ENCODE measurements around the gene CBLL1. TPM values are rescaled to one million over a fixed set of nuclear protein-coding genes. Genes with fewer than 3 reads are reported as not detected.

The CBLL1 gene
- total RNA-seq, 2 experiments from 2014 or later: 38.7 to 40.4 TPM

- intact Hi-C loops (cut with micrococcal nuclease): no loop called here
- Mint-ChIP-seq H3K9me3 (no peaks in the 10 kb centered on the region), H3K4me3 (no peak overlapping the region), H3K27me3 (no peaks in the 10 kb centered on the region), H3K4me1 (ENCODE audit: low read depth) (peaks cover 15% of the 10 kb centered on the region), H3K36me3 (peaks cover 55% of the 10 kb centered on the region), H3K27ac (no peak overlapping the region)
- ChIA-PET POLR2A (no interaction called here), CTCF (interaction anchor here (0.6 to 1.9 kb wide), 4 partner anchors 9 to 162 kb away, joined by 3 to 8 read pairs (median 4); no protein-coding TSS in a partner anchor)
- no peak for DNase-seq
Observed at GRCh38 chr7:107754642-107755041, 10.7 kb downstream of the CBLL1 start.

- ChIA-PET CTCF (no interaction called here), POLR2A (no interaction called here)
- Mint-ChIP-seq H3K4me3 (no peak overlapping the region), H3K4me1 (ENCODE audit: low read depth) (peaks cover 1% of the 10 kb centered on the region), H3K9me3 (no peaks in the 10 kb centered on the region), H3K27me3 (no peaks in the 10 kb centered on the region), H3K36me3 (peaks cover 38% of the 10 kb centered on the region), H3K27ac (no peak overlapping the region)
- DNase-seq: no peak
- intact Hi-C loops (cut with micrococcal nuclease): no loop called here
Observed at GRCh38 chr7:107758667-107759066, 14.7 kb downstream of the CBLL1 start.

- no peaks in the 10 kb centered on the region for H3K27me3 Mint-ChIP-seq
- H3K27ac Mint-ChIP-seq: no peak overlapping the region
- CTCF ChIA-PET: interaction anchor here (0.7 kb wide), 1 partner anchor 362 kb away, joined by 3 read pairs; no protein-coding TSS in a partner anchor
- no peaks in the 10 kb centered on the region for H3K36me3 Mint-ChIP-seq
- POLR2A ChIA-PET: no interaction called here
- H3K9me3 Mint-ChIP-seq: no peaks in the 10 kb centered on the region
- H3K4me1 Mint-ChIP-seq (ENCODE audit: low read depth): peaks cover 20% of the 10 kb centered on the region
- DNase-seq: no peak
- H3K4me3 Mint-ChIP-seq: no peak overlapping the region
- intact Hi-C loops (cut with micrococcal nuclease): no loop called here
Observed at GRCh38 chr7:107767391-107767790, 23.4 kb downstream of the CBLL1 start.

GRCh38 chr7:107768263-107768662 is 24.3 kb downstream of the CBLL1 start:
- POLR2A ChIA-PET: no interaction called here
- DNase-seq: no peak
- intact Hi-C loops (cut with micrococcal nuclease): no loop called here
- H3K4me1 Mint-ChIP-seq (ENCODE audit: low read depth): peaks cover 22% of the 10 kb centered on the region
- H3K9me3 Mint-ChIP-seq: no peaks in the 10 kb centered on the region
- no peak overlapping the region for H3K4me3 Mint-ChIP-seq
- no peaks in the 10 kb centered on the region for H3K27me3 Mint-ChIP-seq
- CTCF ChIA-PET: no interaction called here
- no peak overlapping the region for H3K27ac Mint-ChIP-seq
- no peaks in the 10 kb centered on the region for H3K36me3 Mint-ChIP-seq

- Mint-ChIP-seq H3K36me3 (no peaks in the 10 kb centered on the region), H3K4me3 (no peak overlapping the region), H3K4me1 (ENCODE audit: low read depth) (peaks cover 10% of the 10 kb centered on the region), H3K27ac (no peak overlapping the region), H3K9me3 (no peaks in the 10 kb centered on the region), H3K27me3 (no peaks in the 10 kb centered on the region)
- ChIA-PET CTCF (interaction anchor here (0.8 to 1.1 kb wide), 2 partner anchors 101 to 102 kb away, joined by 3 read pairs; no protein-coding TSS in a partner anchor), POLR2A (interaction anchor here (1.4 kb wide), 1 partner anchor 29 kb away, joined by 4 read pairs; the partner anchor contains the start of gene CBLL1)
- intact Hi-C loops (cut with micrococcal nuclease): no loop called here
- DNase-seq: no peak
Observed at GRCh38 chr7:107773027-107773426, 29.1 kb downstream of the CBLL1 start.

- POLR2A ChIA-PET: no interaction called here
- H3K36me3 Mint-ChIP-seq: no peaks in the 10 kb centered on the region
- H3K27me3 Mint-ChIP-seq: no peaks in the 10 kb centered on the region
- no peak overlapping the region for H3K27ac Mint-ChIP-seq
- no peak for DNase-seq
- intact Hi-C loops (cut with micrococcal nuclease): no loop called here
- no peaks in the 10 kb centered on the region for H3K9me3 Mint-ChIP-seq
- no peak overlapping the region for H3K4me3 Mint-ChIP-seq
- H3K4me1 Mint-ChIP-seq (ENCODE audit: low read depth): no peaks in the 10 kb centered on the region
- CTCF ChIA-PET: no interaction called here
Observed at GRCh38 chr7:107777702-107778101, 33.8 kb downstream of the CBLL1 start.

GRCh38 chr7:107778283-107778682 is 34.3 kb downstream of the CBLL1 start:
- Mint-ChIP-seq H3K27ac (no peak overlapping the region), H3K4me1 (ENCODE audit: low read depth) (no peaks in the 10 kb centered on the region), H3K4me3 (no peak overlapping the region), H3K9me3 (no peaks in the 10 kb centered on the region), H3K27me3 (no peaks in the 10 kb centered on the region), H3K36me3 (no peaks in the 10 kb centered on the region)
- no peak for DNase-seq
- ChIA-PET POLR2A (no interaction called here), CTCF (no interaction called here)
- intact Hi-C loops (cut with micrococcal nuclease): no loop called here

GRCh38 chr7:107779647-107780099 is 35.7 kb downstream of the CBLL1 start:
- Mint-ChIP-seq H3K4me3 (no peak overlapping the region), H3K27ac (no peak overlapping the region), H3K27me3 (no peaks in the 10 kb centered on the region), H3K36me3 (no peaks in the 10 kb centered on the region), H3K4me1 (ENCODE audit: low read depth) (peaks cover under 1% of the 10 kb centered on the region), H3K9me3 (no peaks in the 10 kb centered on the region)
- CTCF ChIA-PET: no interaction called here
- intact Hi-C loops (cut with micrococcal nuclease): no loop called here
- no peak for DNase-seq
- POLR2A ChIA-PET: no interaction called here

- no peaks in the 10 kb centered on the region for H3K9me3 Mint-ChIP-seq
- intact Hi-C loops (cut with micrococcal nuclease): no loop called here
- H3K27ac Mint-ChIP-seq: no peak overlapping the region
- POLR2A ChIA-PET: no interaction called here
- no peak overlapping the region for H3K4me3 Mint-ChIP-seq
- peaks cover 15% of the 10 kb centered on the region for H3K4me1 Mint-ChIP-seq (ENCODE audit: low read depth)
- no peaks in the 10 kb centered on the region for H3K36me3 Mint-ChIP-seq
- CTCF ChIA-PET: no interaction called here
- DNase-seq: no peak
- peaks cover 4% of the 10 kb centered on the region for H3K27me3 Mint-ChIP-seq
Observed at GRCh38 chr7:107782374-107782773, 38.4 kb downstream of the CBLL1 start.

GRCh38 chr7:107783648-107784047 is 39.7 kb downstream of the CBLL1 start:
- H3K27me3 Mint-ChIP-seq: peaks cover 4% of the 10 kb centered on the region
- intact Hi-C loops (cut with micrococcal nuclease): no loop called here
- H3K4me1 Mint-ChIP-seq (ENCODE audit: low read depth): peaks cover 15% of the 10 kb centered on the region
- POLR2A ChIA-PET: no interaction called here
- H3K27ac Mint-ChIP-seq: no peak overlapping the region
- no peaks in the 10 kb centered on the region for H3K9me3 Mint-ChIP-seq
- H3K36me3 Mint-ChIP-seq: no peaks in the 10 kb centered on the region
- CTCF ChIA-PET: no interaction called here
- no peak overlapping the region for H3K4me3 Mint-ChIP-seq
- no peak for DNase-seq

GRCh38 chr7:107785170-107785569 is 41.2 kb downstream of the CBLL1 start:
- CTCF ChIA-PET: interaction anchor here (0.8 to 1.2 kb wide), 4 partner anchors 42 to 92 kb away, joined by 3 to 5 read pairs (median 3); no protein-coding TSS in a partner anchor
- H3K27me3 Mint-ChIP-seq: peaks cover 4% of the 10 kb centered on the region
- no peaks in the 10 kb centered on the region for H3K9me3 Mint-ChIP-seq
- no peak overlapping the region for H3K4me3 Mint-ChIP-seq
- DNase-seq: no peak
- peaks cover 15% of the 10 kb centered on the region for H3K4me1 Mint-ChIP-seq (ENCODE audit: low read depth)
- POLR2A ChIA-PET: no interaction called here
- no peak overlapping the region for H3K27ac Mint-ChIP-seq
- intact Hi-C loops (cut with micrococcal nuclease): no loop called here
- no peaks in the 10 kb centered on the region for H3K36me3 Mint-ChIP-seq

GRCh38 chr7:107785926-107786325 is 42.0 kb downstream of the CBLL1 start:
- no peaks in the 10 kb centered on the region for H3K9me3 Mint-ChIP-seq
- peaks cover 4% of the 10 kb centered on the region for H3K27me3 Mint-ChIP-seq
- H3K36me3 Mint-ChIP-seq: no peaks in the 10 kb centered on the region
- intact Hi-C loops (cut with micrococcal nuclease): no loop called here
- H3K4me1 Mint-ChIP-seq (ENCODE audit: low read depth): peaks cover 15% of the 10 kb centered on the region
- no peak overlapping the region for H3K4me3 Mint-ChIP-seq
- H3K27ac Mint-ChIP-seq: no peak overlapping the region
- POLR2A ChIA-PET: no interaction called here
- CTCF ChIA-PET: no interaction called here
- no peak for DNase-seq

GRCh38 chr7:107788216-107788615 is 44.3 kb downstream of the CBLL1 start:
- POLR2A ChIA-PET: no interaction called here
- DNase-seq: no peak
- no peak overlapping the region for H3K27ac Mint-ChIP-seq
- H3K9me3 Mint-ChIP-seq: no peaks in the 10 kb centered on the region
- CTCF ChIA-PET: interaction anchor here (0.7 to 1.5 kb wide), 2 partner anchors 91 to 894 kb away, joined by 3 to 4 read pairs; no protein-coding TSS in a partner anchor
- H3K36me3 Mint-ChIP-seq: no peaks in the 10 kb centered on the region
- H3K27me3 Mint-ChIP-seq: peaks cover 4% of the 10 kb centered on the region
- peaks cover 15% of the 10 kb centered on the region for H3K4me1 Mint-ChIP-seq (ENCODE audit: low read depth)
- H3K4me3 Mint-ChIP-seq: no peak overlapping the region
- intact Hi-C loops (cut with micrococcal nuclease): no loop called here

Measured in activated CD4-positive, alpha-beta memory T cell treated with anti-CD3 and anti-CD28 coated beads for 36 hours (primary cell).